GM19239 (cell line): ENCODE results near the gene MAP3K13.

Source experiments
- DNase-seq: peaks from one replicate; pipeline ENCODE4 v3.0.0; 2011; ENCODE audit warnings: low spot score; ENCODE audit not compliant: insufficient read length
- FAIRE-seq: peaks from 2 replicates; lab custom pipeline; 2011; peaks lifted over from hg19 to GRCh38; lab: Jason Lieb, UNC

Gene MAP3K13

DNA sequence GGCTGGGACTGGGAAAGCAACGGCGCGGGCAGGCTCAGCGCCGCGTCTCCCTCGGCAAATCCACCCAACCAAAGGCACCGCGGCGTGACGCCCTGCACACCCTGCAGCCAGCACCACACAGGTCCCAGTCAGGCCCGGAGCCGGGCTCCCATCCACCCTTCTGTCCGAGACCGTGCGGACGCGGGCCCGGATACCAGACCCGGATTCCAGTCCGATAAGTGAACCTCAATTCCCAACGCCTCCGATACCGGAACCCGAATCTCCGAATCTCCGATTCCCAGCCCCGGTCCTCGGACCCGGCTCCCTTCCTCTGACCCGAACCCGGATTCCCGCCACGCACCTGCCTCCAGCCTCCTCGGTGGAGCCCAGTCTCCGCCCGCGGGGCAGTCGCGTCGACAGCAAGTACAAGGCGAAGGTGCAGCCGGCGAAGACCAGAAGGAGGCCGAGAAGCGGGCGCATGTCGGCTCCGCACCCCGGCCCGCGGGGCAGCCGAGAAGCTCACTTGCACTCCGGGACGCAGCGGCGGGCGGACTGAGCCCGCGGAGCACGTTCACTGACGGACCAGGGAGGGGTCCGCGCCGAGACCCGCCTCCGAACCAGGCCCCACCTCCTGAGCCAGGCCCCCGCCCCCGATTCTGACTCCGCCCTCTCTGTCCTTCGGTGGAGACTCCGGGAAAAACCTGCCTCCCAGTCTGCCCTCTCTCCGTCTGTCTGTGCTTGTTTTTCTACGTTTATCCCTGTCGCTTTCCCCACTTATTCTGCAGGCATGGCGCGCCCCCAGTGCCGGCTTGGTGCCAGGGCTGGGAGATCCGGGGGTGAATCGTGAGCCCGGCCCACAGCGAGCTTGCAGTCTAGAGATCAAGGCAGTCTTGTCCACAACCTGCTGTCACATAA lies 135.8 kb downstream of the MAP3K13 start, which contains the start of gene TMEM41A:
TSS of gene TMEM41A (minus strand) at position 533 of the 894 bp plus-strand sequence. CDS start at position 459, 74 bp downstream.
- peak; percentile 88 for DNase-seq
- peak; percentile 81 for FAIRE-seq

DNA sequence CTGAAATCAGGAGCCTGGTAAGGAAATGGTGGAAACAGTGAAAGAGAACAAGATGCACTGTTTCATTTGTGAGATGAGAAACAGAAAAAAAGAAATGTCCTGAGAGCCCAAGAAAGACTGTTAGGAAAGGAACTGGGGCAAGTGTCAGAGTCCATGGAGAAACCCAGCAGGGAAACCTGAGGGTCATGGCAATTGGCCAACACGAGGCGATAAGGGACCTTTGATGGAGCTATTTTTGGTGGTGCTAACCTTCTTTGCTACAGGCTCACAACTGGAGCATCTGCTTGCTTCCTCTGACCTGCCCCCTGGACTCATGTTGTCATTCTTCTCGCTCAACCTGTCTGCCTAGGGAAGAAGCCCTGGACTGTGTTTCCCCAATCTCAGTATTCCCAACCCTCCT lies 140.1 kb downstream of the MAP3K13 start:
- DNase-seq (no peak), FAIRE-seq (no peak)

DNA sequence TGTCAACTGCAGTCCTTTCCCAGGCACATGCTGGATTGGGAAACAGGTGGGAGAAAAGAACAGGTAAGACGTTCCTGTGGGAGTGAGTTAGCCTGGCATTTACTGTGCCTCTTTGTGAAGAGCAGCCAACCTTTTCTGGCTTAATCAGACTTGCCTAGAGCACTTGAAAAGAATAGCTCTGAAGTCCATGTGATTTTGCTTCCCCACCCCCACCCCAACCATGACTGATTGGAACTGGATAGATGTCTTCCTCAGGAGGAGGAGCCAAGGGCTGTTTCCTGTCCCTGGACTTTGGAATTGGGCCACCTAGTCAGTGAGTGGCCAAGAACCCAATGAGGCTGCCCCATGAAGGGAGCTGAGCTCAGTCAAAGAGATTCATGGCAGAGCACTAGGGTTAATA lies 140.6 kb downstream of the MAP3K13 start:
- FAIRE-seq (no peak), DNase-seq (no peak)

DNA sequence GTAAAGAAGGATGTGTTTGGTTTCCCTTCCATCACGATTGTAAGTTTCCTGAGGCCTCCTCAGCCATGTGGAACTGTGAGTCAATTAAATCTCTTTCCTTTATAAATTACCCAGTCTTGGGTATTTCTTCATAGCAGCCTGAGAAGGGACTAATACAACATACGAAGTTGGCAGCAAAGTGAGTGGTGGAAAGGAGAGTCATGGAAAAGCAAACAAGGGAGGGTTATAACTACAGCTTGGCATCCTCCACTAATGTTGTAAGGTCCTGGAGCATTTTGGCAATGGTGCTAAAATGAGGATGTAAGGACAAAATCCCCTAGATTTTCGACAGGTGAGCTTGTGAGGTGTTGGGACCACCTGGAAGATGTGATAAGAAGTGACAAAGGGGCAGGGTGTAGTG lies 141.7 kb downstream of the MAP3K13 start:
- DNase-seq (no peak), FAIRE-seq (no peak)

DNA sequence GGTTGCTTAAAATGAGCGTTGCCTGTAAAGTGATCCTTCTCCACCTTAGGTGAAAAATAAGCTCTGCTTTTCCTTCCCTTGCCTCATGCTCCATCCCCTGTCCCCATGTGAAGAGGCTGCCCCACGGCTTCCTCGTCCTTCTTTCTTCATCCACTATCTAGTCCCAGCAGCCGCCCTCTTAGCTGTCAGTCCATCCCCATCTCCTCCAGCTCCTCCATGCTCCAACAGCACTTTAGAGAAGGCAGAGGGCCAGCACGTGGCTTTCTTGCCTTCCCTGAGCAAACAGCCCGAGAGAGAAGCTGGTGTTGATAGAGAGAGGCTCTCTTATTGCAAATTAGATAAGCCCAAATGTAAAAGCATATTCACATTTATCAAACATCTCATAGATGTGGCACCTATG lies 144.9 kb downstream of the MAP3K13 start:
- FAIRE-seq = no peak
- DNase-seq = no peak

DNA sequence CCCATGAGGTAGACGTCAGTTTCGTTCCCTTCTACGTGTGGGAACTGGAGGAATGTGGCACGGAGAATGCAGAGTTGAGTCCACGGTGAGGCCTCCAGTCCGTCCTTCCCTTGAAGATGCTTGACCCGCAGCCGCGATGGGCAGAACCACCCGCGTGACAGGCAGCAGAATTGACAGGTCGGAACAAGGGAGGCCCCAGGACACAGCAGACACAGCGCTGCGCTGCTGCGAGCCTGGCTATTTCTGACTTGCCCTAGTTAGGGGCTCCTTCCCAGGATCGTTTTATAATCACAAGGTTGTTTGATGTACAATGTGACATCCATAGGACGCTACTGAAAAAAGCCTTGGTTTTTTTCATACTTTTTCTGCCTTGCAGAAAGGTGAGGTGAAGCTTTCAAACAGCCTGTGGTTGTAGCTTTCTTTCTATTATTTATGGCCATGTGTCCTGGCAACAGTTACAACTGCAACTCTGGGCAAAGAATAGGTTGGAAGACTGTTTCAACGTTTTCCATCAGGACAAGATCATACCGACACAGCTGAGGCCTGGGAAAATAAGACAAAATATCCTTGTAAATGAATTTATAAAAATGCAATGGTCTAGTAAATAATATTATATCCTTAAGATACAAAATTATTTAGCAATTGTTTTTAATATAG lies 145.5 kb downstream of the MAP3K13 start:
- no peak for FAIRE-seq

DNA sequence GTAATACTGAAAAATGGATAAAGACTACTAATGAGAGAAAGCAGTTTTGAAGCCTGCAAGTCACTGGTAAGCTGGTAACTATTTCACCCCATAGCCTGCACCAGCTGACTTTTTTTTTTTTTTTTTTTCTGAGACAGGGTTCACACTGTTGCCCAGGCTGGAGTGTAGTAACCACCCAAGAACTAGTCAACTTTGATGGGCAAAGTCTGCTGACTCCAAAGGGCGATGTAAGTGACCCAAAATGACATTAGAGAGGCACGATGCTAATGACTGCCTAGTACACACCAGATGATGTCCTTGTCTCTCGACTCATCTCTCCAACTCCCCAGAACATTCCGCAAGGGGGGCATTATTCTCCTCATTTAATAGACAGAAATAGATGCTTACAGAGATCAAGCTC lies 148.8 kb downstream of the MAP3K13 start:
- DNase-seq (no peak), FAIRE-seq (no peak)

More for the DNA sequence above, 145.5 kb downstream of the MAP3K13 start:
- DNase-seq = no peak

DNA sequence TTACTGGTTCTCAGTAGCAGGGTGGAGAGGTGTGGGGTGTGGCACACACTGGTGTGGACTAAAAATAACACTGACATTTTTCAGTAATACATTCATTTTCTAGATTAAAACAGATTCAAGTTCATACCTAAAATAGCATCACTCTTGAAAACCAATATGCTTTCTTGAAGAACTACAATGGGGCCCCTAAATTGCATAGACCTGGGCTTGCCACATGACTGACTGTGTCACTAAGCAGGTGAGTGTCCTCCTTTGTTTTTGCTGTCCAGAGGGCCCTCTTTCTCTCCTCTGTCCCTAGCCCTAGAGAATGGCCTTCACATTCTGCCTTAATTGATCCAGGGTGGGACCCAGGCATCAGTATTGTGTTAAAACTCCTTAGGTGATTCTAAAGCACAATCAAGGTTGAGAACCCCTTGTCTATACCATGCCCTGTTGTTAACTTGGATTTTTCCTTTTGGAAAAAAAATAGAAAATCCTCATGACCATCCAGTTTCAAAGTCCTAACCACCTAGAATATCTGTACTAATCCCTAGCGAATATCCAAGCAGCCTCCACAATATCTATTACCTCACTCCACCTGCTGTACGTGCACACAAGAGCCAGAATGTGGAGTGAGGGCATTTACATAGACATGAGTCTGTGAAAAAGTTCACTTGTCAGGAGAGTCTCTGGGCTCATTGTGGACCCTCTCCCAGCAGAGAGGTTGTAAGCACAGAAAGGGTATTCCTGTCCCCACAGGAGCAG lies 154.6 kb downstream of the MAP3K13 start:
- DNase-seq = no peak
- no peak for FAIRE-seq

DNA sequence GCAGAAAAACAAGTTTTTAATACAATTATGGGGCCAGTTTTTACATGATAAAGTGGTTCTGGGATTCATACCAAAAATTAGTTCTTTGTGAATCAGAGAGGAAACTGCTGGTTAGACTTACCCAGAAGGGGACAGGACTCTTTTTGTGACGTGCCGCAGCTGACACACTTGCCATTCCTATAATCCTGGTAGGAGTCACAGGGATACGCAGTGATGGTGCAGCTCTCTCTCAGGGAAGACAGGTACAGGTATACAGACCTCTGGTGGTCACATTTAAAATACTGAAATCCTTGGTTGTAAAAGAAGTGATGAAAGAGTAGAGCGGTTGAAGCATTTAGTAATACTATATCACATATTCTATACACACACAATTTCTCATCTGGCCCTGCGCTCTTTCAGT lies 156.1 kb downstream of the MAP3K13 start:
- no peak for FAIRE-seq

DNA sequence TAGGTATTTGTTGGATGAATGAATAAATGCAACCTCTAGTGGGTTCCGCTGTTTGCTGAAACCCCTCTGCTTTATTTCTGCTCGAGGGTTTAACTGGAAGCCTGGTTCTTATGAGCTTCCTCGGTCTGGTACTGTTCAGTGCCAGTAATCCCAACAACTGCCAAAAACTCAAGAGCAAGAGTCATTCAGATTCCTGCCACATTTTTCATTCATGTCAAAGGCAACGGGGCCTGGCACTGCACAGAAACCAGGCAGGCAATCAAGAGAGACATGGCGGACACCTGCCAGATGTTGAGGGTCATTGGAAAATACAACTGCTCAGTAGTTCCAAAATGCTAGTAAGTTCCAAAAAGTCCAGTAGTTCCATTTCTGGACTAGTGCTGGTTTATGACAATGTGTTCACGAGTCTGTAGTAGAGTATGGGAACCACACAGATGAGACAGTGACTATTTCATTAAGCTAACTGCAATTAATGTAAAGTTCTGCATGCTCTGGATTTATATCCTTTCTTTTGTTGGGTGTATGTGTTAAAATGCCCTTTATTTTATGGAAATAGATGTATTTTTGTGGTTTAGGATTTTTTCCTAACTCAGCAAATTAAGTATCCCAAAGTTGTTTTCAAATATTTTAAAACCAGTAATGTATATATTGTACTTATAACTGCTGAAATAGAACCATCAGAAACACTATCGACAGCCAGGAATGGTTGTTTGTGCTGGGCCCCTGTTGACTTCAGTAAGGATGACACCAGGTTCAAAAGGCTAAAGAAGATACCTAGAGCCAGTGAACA lies 158.6 kb downstream of the MAP3K13 start:
- no peak for FAIRE-seq

More for the DNA sequence above, 156.1 kb downstream of the MAP3K13 start:
- no peak for DNase-seq

DNA sequence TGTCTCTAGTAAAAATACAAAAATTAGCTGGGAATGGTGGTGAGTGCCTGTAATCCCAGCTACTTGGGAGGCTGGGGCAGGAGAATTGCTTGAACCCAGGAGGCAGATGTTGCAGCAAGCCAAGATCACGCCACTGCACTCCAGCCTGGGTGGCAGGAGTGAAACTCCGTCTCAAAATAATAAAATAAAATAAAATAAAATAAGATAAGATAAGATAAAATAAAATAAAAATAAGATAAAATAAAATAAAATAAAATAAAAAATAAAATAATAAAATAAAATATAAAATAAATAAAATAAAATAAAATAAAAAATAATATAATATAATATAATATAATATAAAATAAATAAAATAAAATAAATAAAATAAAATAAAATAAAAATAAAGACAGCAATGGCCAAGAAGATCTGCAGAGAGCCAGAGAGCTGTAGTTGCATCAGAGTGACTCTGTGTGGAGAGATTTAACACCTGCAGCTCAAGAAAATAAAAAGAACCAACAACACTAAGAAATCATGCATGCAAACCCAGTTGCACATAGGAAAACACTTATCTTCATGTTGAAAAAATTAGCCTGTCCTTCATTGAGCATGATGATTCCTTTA lies 163.5 kb downstream of the MAP3K13 start:
- DNase-seq (no peak), FAIRE-seq (no peak)

More for the DNA sequence above, 158.6 kb downstream of the MAP3K13 start:
- DNase-seq = no peak

DNA sequence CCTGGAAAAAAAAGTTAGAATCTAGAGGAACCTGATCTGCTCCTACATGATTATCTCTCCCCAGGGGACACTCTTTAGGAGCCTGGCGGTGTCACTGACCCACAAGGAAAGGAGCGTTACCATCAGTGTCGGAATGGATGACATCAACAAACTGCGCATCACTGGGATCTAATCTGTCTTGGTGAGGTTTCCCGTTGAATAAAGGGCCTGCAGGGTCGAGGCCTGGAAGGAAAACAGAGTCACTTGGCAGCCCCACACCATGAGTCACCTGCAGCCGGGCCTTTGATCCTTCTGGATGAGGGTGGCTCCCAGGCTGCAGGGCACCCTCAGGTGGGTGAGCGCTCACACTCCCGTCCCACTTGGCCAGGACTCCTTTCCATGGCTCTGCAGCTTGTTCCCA lies 164.4 kb downstream of the MAP3K13 start:
- FAIRE-seq (no peak), DNase-seq (no peak)

DNA sequence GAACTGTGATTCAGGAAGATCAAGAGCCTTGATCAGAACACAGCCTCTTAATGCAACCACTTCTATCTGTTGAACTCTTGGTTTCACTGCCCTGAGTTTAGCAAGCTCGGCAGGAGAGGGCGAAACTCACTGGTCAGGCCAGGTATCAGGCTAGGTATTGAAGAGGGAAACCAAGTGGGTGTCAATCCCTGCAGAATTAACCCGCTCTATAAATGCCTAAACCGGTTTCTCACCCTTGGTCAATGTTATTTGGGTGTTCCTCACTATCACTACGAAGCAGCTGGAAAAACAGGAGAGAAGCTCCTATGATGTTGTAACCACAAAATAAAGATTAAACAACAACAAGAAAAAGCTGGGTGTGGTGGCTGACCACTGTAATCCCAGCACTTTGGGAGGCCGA lies 165.6 kb downstream of the MAP3K13 start:
- no peak for DNase-seq
- no peak for FAIRE-seq

DNA sequence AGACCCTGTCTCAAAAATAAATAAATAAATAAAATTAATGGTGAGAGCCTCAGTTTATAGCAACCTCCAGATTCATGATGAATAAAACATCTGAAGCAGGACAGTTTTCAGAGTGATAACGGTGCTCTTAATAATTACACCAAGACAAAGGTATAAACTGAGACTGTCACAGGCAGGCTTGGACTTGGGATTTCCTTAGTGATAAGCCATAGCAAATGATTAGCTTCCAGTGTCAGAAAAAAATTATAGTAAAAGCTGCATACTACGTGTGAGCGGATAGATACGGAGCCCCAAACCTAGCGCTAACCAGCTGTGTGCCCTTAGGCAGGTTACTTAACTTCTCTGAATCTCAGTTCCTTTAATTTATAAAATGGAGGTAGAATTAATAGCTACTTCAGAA lies 167.9 kb downstream of the MAP3K13 start:
- no peak for DNase-seq
- no peak for FAIRE-seq

DNA sequence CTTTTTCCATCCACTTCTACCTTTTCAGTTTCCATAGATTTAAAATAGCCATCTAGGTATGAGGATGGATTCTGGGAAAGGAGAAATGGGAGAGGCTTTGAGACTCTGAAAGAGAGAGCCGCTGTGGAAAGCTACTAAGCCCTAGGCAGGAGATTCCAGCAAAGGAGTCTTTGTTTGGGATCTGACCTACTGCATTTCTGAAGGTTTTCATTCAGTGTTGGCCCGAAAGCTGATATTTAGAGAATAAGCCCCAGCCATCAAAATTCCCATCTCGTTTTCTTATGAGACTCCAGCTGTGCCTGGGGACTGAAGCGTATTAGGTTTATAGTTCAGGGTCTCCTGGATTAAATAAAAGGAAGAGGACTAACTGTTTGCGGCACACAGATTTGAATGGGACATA lies 170.0 kb downstream of the MAP3K13 start:
- no peak for FAIRE-seq
- DNase-seq = no peak

DNA sequence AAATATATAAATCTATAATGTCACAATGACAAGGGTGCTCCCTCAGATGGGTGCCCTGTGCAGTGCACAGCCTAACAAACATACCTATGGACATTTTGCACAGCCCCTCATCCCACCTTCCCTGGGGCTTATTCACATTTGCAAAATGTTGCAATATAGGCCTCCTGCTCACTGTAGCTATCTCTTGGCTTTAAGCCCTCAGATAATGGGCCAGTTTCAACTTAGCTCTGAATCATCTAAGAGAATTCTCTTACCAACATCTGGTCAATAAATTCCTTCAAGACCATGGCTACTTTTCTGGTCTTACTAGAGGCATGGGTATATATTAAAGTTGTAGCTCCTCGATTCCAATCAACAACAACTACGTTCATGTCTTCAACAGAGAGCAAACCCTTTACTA lies 171.6 kb downstream of the MAP3K13 start:
- DNase-seq (no peak), FAIRE-seq (no peak)

DNA sequence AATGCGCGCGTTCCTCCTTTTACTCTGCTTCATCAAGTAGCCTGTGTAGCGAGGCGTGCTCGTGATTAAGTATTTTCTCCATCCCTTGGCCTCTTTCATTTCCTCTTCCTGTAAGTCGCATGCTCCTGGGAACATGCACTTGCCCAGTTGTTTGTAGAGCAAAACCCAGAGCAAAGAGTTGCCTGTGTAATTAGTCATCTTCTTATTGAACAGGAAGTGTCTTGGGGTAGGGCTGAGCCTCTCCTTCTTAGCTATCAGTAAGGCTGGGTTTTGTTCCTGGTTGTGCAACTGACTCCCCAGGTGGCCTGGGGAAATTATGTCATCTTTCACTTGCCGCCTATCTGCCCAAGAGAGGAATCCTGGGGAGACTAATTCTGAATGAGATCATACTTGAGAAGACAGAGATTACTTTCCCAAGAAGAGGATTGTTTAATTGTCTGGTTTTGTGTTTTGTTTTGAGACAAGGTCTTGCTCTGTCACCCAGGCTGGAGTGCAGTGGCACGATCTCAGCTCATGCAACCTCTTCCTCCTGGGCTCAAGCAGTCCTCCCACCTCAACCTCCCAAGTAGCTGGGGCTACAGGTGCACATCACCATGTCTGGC lies 174.5 kb downstream of the MAP3K13 start:
- FAIRE-seq = peak; percentile 99

More for the DNA sequence above, 174.5 kb downstream of the MAP3K13 start:
- DNase-seq = peak; percentile 73
